RKO (cell line): ENCODE data around the gene PSENEN.
"Not testable (repeated sequence)": the region's sequence is repeated elsewhere in the genome, so short reads cannot be mapped to it uniquely, and the experiment has no call there.

ENCODE experiments used
- DNase-seq: peaks from one replicate; pipeline ENCODE4 v3.0.0-alpha.2; 2016; ENCODE audit warnings: low spot score

Gene PSENEN

DNA sequence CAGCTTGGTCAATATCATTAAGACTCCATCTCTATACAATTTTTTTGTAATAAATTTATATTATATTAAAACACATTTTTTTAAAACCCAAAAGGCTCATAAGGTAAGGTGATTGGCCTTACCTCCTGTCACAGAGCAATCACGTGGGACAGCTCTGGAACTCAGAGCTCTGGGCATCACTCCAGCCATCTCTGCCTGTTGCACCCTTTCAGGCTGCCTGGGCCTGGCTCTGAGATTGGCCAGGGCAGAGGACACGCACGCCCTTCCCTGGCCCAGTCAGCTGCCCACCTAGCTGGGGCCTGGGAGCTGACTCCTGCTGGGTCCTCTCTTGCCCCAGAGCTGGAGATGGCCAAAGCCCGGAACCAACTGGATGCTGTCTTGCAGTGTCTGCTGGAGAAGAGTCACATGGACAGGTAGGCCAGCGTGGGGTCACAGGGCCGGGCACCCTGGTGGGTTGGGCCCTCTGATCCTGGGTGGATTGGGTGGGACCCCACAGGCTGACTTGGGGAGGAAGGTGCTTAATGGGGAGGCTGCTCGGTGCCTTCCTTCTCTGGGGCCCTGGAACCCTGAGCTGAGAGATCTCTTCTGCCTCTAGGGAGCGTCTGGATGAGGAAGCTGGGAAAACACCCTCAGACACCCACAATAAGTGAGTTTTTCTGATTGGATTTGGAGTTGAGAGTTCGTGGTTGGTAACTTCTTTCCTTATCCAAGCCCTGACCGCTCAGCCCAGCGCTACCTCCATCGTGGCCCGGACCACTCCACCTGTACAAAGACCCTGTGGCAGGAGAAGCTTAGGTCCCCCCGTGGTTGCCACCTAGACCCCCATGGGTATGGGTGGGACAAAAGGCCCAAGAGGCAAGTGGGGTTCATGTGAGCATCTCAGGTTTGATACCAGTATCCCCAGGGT is 6.6 kb downstream of the PSENEN start:
- DNase-seq = no peak

DNA sequence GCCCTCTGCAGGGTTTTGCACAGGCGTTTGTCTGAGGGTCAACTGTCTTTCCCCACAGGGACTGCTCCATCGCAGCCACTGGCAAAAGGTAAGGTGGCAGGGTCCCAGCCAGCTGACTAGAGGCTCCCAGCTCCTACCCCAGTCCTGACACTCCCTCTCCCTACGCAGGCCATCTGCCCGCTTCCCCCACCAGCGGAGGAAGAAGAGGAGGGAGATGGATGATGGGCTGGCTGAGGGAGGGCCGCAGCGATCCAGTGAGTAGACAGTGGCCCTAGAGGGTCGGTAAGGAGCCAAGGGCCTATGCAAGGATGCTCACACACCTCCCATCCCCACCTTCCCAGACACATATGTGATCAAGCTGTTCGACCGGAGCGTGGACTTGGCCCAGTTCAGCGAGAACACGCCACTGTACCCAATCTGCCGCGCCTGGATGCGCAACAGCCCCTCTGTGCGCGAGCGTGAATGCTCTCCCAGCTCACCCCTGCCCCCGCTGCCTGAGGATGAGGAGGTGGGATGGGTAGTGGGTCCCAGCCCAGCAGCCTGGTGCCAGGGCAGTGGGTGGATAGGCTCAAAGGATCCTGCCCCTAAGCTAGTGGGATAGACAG is 7.4 kb downstream of the PSENEN start:
- DNase-seq = no peak

- DNase-seq = no peak
Measured at GRCh38 chr19:35753634-35754369, 8.4 kb downstream of the PSENEN start.

DNA sequence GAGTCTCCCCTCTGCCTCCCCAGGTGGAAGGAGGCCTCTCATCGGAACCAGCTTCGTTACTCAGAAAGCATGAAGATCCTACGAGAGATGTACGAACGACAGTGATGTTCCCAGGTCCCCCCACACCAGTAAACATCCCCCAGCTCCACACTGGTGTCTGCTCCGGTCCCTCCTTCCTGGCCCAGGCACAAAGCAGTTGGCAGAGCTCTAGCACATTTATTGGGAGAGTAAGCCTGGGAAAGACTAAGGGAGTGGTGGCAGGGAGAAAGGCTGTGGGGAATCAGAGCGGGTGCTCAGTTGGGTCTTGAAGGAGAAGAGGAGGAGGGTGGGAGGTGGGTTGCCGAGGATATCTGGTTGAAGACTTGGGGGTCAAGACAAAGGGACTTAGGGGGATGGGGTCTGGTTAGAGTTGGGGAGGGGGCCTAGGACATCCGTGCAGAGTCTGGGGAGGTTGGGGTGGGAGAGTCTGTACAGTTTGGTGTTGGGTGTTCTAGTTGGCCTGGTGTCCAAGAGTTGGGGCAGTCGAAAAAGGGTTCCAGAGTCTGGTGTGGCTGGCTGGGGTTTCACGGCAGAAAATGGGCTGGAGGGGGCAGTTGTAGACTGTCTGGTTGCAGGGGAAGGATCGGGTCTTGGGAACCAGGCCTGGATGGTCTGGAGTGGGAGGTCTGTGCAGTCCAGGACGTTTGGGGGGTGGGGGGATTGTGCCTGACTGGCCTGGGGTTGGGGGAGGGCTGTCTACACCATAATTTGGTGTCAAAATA is 9.1 kb downstream of the PSENEN start:
- DNase-seq = no peak

GRCh38 chr19:35755131-35755549 is 9.7 kb downstream of the PSENEN start:
- DNase-seq = no peak

- no peak for DNase-seq
Measured at GRCh38 chr19:35755550-35756376, 10.3 kb downstream of the PSENEN start.

- DNase-seq = no peak
Measured at GRCh38 chr19:35756377-35757230, 11.2 kb downstream of the PSENEN start, which contains the start of gene HSPB6. TSS of gene HSPB6 (minus strand) at chr19:35757029. CDS start at chr19:35757008, 21 bp downstream.

- peak; percentile 83 for DNase-seq
Measured at GRCh38 chr19:35757231-35757748, 11.8 kb downstream of the PSENEN start.

GRCh38 chr19:35757749-35758608 is 12.5 kb downstream of the PSENEN start, which contains the start of gene PROSER3:
TSS of gene PROSER3 (plus strand) at chr19:35758176. CDS start at chr19:35758216, 40 bp downstream.
- DNase-seq = peak; percentile 100

DNA sequence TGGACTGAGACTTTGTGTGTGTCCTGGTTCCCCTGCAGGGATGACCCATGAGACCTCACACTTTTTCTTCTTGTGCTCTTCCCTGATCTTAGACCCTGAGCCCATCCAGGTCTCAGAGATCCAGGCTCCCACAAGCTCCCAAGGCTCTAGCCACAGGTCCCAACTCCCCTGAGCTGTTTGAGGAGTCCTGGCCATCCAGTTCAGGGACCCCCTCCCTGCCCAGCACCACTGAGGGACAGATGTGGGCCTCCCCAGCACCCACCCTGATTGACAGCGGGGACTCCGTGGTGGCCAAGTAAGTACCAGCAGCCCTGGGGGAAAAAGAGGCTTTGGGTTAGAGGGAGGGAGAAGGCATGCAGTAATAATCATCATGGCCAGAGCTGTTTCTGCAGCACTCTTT is 14.2 kb downstream of the PSENEN start:
- DNase-seq = no peak

DNA sequence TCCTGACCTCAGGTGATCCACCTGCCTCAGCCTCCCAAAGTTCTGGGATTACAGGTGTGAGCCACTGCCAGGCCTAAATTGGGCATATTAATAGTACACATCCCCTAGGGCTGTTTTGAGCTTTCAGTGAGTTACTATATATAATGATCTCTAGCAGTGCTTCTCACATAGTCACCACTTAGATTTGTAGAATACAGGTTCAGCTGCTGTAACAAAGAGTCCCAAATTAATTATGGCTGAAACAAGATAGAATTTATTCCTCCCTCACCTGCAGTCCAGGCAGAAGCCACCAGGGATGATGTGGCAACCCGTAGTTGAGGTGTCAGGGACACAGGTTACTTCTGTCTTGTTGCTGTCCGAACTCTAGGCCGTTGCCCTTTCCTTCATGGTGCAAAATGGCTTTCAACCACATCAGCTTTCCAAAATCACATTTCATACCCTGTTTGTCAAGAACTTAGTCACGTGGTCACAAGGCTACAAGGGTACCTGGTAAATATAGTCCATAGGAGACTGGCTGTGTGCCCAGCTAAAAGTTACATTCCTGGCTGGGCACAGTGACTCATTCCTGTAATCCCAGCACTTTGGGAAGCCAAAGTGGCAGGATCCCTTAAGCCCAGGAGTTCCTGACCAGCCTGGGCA is 15.4 kb downstream of the PSENEN start:
- no peak for DNase-seq

- no peak for DNase-seq
Measured at GRCh38 chr19:35764432-35765315, 19.2 kb downstream of the PSENEN start.

DNA sequence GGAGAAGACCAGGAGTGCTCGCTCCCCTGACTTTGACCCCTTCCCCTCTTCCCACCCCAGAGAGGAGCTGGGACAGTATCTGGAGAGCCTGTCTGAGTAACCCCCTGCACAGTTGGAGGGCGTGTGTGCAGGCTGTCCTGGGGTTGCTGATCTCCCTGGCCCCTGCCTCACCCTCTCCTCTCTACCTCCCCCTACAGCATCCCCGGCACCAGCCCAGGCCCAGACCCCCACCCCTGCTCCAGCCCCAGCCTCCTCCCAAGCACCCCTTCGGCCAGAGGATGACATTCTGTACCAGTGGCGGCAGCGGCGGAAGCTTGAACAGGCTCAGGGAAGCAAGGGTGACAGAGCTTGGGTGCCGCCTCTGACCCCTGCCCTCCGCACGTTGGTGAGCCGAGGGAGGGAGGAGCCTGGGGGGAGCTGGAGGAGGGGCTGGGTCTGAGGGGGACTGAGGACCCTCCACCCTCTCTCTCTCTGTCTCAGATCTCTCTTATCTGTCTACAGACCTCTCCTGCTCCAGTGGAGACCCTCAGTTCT is 21.2 kb downstream of the PSENEN start:
- no peak for DNase-seq

DNA sequence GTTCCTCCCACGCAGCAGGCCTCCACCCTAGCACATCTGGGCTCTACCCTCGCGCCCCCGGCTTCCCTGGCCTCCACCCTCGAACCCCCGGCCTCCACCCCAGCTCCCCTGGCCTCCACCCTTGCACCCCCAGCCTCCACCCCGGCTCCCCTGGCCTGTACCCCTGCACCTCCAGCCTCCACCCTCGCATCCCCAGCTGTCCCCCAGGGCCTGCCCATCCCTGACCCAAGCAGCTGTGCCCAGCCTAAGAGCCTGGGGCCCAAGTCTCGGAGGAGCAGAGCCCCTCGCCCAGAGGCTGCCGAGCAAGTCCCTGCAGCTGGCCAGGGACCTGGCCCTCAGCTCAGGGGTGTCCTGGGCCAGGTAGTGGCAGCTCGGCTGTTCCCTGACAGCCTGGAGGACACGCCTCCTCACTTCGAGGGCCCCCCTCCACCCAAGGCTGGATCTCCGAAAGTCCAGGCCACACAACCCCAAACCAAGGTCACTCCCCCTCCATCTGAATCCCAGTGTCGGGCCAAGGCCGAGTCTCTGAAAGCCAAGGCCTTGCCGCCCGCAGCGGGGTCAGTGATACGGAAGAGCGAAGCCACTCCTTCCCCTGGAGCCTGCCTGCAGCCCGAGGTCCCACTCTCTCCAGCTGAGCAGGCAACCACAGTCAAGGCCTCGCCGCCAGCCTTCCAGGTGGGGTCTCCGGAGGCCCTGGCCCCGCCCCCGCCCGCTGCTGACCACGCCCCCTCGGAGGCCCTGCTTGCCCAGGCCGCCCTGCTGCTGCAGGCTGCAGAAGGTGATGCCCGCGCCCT is 22.0 kb downstream of the PSENEN start:
- DNase-seq = no peak

DNA sequence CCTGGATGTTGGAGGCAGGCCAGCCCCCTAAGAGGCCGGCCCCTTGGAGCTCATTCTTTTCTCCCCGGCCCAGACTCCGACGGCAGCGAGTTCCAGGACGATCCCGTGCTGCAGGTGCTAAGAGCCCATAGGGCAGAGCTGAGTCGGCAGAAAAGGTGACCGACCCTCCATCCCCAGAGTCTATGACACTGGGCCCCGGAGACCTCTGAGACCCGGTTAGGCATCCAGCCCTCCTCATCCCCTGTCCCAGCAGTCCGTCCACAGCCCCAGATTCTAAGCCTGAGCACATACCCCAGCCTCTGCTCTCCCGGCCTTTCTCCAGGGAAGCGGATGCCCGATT is 22.6 kb downstream of the PSENEN start:
- no peak for DNase-seq

DNA sequence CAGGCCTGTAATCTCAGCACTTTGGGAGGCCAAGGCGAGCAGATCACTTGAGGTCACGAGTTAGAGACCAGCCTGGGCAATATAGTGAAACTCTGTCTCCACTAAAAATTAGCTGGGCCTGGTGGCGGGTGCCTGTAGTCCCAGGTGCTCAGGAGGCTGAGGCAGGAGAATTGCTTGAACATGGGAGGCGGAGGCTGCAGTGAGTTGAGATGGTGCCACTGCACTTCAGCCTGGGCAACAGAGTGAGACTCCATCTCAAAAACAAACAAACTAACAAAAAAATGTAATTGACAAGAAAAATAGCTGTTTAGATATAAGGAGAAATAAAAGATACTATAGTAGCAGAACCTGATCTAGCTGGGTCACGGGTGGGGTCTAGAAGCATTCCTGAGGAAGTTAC is 26.9 kb downstream of the PSENEN start:
- not testable (repeated sequence) for DNase-seq
